Measurements from ENCODE around the gene PLSCR3.

The PLSCR3 gene

DNA sequence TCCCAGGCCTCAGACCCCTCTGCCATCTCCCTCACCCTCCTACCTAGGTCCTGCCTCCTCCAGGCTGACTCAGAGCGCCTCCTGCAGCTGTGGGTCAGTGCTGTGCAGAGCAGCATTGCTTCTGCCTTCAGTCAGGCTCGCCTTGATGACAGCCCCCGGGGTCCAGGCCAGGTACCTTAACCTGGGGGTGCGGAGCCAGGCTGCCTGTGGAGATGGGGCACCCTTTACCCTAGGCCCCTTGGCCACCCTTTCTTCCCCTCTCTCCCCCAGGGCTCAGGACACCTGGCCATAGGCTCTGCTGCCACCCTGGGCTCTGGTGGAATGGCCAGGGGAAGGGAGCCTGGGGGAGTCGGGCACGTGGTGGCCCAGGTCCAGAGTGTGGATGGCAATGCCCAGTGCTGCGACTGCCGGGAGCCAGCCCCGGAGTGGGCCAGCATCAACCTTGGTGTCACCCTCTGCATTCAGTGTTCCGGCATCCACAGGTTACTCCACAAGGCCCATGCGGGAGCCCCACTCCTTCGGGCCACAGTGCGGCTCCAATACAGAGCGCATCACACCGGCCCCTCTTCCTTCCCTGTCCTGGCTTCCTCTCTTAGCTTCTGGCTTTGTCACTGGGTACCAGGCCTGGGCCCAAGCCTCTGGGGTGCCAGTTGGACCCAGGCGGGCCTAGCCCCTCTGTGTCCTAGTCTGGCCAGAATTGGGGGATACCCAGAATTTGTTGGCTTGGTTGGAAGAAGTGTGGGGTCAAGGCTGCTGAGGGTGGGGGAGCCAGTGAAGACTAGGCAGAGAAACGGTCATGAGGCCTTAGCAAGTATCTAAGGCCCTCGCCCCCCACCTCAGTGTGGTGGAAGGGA lies 47.3 kb downstream of the PLSCR3 start:
- H2BK5ac ChIP-seq (ENCODE audit: low read length): no peak overlapping the region
- peak overlapping the region; percentile 60 for H3K18ac ChIP-seq (ENCODE audit: low read length)
- H3K27ac ChIP-seq (replicated peaks; ENCODE audit: low read length): no peak overlapping the region
- H3K79me1 ChIP-seq (ENCODE audit: low read depth, low read length): peaks cover 6% of the 10 kb centered on the region
- H3K14ac ChIP-seq (ENCODE audit: low read length): no peak overlapping the region
- DNase-seq (ENCODE audit: low spot score): no peak
- H2BK120ac ChIP-seq (ENCODE audit: low read depth, low read length): no peak overlapping the region
- H3K4ac ChIP-seq (ENCODE audit: low read length): no peak overlapping the region
- no CpG with 5 or more reads among the region's 18 CpGs for WGBS, 2 donors (ENCODE audit: extremely low coverage in 2 of 2, insufficient read length in 2 of 2, insufficient replicate concordance in 1 of 2)
- H2BK12ac ChIP-seq (ENCODE audit: low read length): peak overlapping the region; percentile 76
- no peak overlapping the region for H4K91ac ChIP-seq (ENCODE audit: low read depth, low read length, poor library complexity)
- no peak overlapping the region for H3K9ac ChIP-seq (ENCODE audit: low read depth, low read length, poor library complexity)
- H2AFZ ChIP-seq (ENCODE audit: low read length): no peak overlapping the region
- no peak overlapping the region for H4K8ac ChIP-seq (ENCODE audit: low read depth, low read length)
- H2BK15ac ChIP-seq (ENCODE audit: low read length): no peak overlapping the region
- no peaks in the 10 kb centered on the region for H3K36me3 ChIP-seq (replicated peaks in 1 of 2; ENCODE audit: control insufficient read depth in 2 of 2, insufficient read depth in 2 of 2, low read length in 2 of 2)
- H3K4me3 ChIP-seq (ENCODE audit: low read length in 2 of 2): no peak overlapping the region
- peak overlapping the region; percentile 89 for H3K23ac ChIP-seq (ENCODE audit: low read depth, low read length, poor library complexity)
- H3K4me2 ChIP-seq (ENCODE audit: insufficient read depth, low read length, poor library complexity, severe bottlenecking): no peak overlapping the region
- no peaks in the 10 kb centered on the region for H3K9me3 ChIP-seq (replicated peaks in 1 of 2; ENCODE audit: control insufficient read depth in 2 of 2, insufficient read depth in 1 of 2, low read depth in 1 of 2, low read length in 2 of 2)
- peaks cover 9 to 12% of the 10 kb centered on the region in 2 donors for H3K4me1 ChIP-seq (ENCODE audit: control insufficient read depth in 2 of 2, insufficient read depth in 1 of 2, low read depth in 1 of 2, low read length in 2 of 2)
- peaks cover 0 to 12% (median 0%) of the 10 kb centered on the region in 3 experiments for H3K27me3 ChIP-seq (ENCODE audit: control insufficient read depth in 3 of 3, insufficient read depth in 3 of 3, low read depth in 1 of 3, low read length in 3 of 3)
- H2AK5ac ChIP-seq (ENCODE audit: low read depth, low read length): peak overlapping the region; percentile 25

DNA sequence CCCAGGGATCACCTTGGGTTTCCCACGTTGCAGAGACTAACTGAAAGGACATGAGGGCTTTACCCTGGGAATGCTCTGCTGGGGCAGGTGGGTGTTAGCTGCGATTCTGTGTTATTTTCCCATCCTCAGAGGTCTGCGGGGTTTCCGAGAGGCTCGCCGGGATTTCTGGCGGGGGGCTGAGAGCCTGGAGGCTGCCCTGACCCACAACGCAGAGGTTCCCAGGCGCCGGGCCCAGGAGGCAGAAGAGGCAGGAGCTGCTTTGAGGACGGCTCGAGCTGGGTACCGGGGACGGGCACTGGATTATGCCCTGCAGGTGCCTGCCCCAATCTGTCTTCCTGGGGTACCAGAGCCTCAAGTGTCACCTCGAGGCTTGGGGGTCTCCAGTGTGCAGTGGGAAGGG lies 51.1 kb downstream of the PLSCR3 start:
- no CpG with 5 or more reads among the region's 15 CpGs for WGBS, 2 donors (ENCODE audit: extremely low coverage in 2 of 2, insufficient read length in 2 of 2, insufficient replicate concordance in 1 of 2)
- H3K4me1 ChIP-seq (ENCODE audit: control insufficient read depth in 2 of 2, insufficient read depth in 1 of 2, low read depth in 1 of 2, low read length in 2 of 2): no peaks in the 10 kb centered on the region

DNA sequence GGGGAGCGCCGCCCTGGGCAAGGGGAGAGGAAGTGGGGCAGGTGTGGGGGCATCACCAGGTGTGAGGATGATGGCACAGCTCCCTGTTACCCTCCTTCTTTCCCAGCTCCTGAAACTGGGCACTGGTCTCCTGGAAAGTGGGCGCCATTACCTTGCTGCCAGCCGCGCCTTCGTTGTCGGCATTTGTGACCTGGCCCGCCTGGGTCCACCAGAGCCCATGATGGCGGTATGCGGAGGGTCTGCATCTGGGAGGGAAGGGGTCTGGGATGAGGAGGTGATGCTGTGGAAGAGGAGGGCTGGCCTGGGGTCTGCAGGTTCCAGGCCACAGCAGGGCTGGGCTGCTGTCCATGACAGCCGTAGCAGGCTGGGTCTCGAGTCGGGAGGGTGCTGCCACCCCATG lies 52.5 kb downstream of the PLSCR3 start:
- Histone ChIP-seq H2BK120ac (ENCODE audit: low read depth, low read length) (no peak overlapping the region), H3K4ac (ENCODE audit: low read length) (no peak overlapping the region)

More for the DNA sequence above, 51.1 kb downstream of the PLSCR3 start:
- H3K4me3 ChIP-seq (ENCODE audit: low read length in 2 of 2): no peak overlapping the region
- no peak overlapping the region for H3K23ac ChIP-seq (ENCODE audit: low read depth, low read length, poor library complexity)
- no peak overlapping the region for H4K91ac ChIP-seq (ENCODE audit: low read depth, low read length, poor library complexity)
- DNase-seq (ENCODE audit: low spot score): no peak
- no peak overlapping the region for H4K8ac ChIP-seq (ENCODE audit: low read depth, low read length)
- no peaks in the 10 kb centered on the region for H3K9me3 ChIP-seq (replicated peaks in 1 of 2; ENCODE audit: control insufficient read depth in 2 of 2, insufficient read depth in 1 of 2, low read depth in 1 of 2, low read length in 2 of 2)
- H3K27me3 ChIP-seq (ENCODE audit: control insufficient read depth in 3 of 3, insufficient read depth in 3 of 3, low read depth in 1 of 3, low read length in 3 of 3): peaks cover 0 to 12% (median 0%) of the 10 kb centered on the region in 3 experiments
- no peak overlapping the region for H3K4ac ChIP-seq (ENCODE audit: low read length)
- no peak overlapping the region for H2BK5ac ChIP-seq (ENCODE audit: low read length)
- no peaks in the 10 kb centered on the region for H3K79me1 ChIP-seq (ENCODE audit: low read depth, low read length)
- H3K9ac ChIP-seq (ENCODE audit: low read depth, low read length, poor library complexity): no peak overlapping the region
- H2AFZ ChIP-seq (ENCODE audit: low read length): no peak overlapping the region
- H3K36me3 ChIP-seq (replicated peaks in 1 of 2; ENCODE audit: control insufficient read depth in 2 of 2, insufficient read depth in 2 of 2, low read length in 2 of 2): no peaks in the 10 kb centered on the region
- no peak overlapping the region for H3K27ac ChIP-seq (replicated peaks; ENCODE audit: low read length)
- H3K14ac ChIP-seq (ENCODE audit: low read length): no peak overlapping the region
- peak overlapping the region; percentile 57 for H3K18ac ChIP-seq (ENCODE audit: low read length)
- no peak overlapping the region for H3K4me2 ChIP-seq (ENCODE audit: insufficient read depth, low read length, poor library complexity, severe bottlenecking)
- H2AK5ac ChIP-seq (ENCODE audit: low read depth, low read length): no peak overlapping the region
- H2BK12ac ChIP-seq (ENCODE audit: low read length): no peak overlapping the region
- H2BK15ac ChIP-seq (ENCODE audit: low read length): no peak overlapping the region
- H2BK120ac ChIP-seq (ENCODE audit: low read depth, low read length): no peak overlapping the region

DNA sequence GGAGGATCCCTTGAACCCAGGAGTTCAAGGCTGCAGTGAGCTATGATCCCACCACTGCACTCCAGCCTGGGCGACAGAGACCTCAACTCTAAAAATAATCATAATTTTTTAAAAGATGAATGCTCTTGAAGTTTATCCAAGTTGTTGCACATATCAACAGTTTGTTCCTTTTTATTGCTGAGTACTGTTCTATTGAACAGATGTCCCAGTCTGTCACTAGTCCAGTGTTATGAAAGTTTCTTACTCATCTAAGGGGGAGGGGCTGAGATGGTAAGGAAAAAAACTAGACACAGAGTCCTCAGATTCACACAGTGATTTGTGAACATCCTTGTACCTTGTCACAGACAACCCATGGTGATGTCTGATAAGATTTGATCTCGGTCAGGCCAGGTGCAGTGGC lies 54.1 kb downstream of the PLSCR3 start:
- Histone ChIP-seq H3K4me1 (ENCODE audit: control insufficient read depth in 2 of 2, insufficient read depth in 1 of 2, low read depth in 1 of 2, low read length in 2 of 2) (peaks cover 4 to 12% of the 10 kb centered on the region in 2 donors), H3K27me3 (ENCODE audit: control insufficient read depth in 3 of 3, insufficient read depth in 3 of 3, low read depth in 1 of 3, low read length in 3 of 3) (peaks cover 0 to 12% (median 0%) of the 10 kb centered on the region in 3 experiments), H2AFZ (ENCODE audit: low read length) (no peak overlapping the region), H4K91ac (ENCODE audit: low read depth, low read length, poor library complexity) (no peak overlapping the region), H3K9me3 (replicated peaks in 1 of 2; ENCODE audit: control insufficient read depth in 2 of 2, insufficient read depth in 1 of 2, low read depth in 1 of 2, low read length in 2 of 2) (no peaks in the 10 kb centered on the region), H3K18ac (ENCODE audit: low read length) (no peak overlapping the region), H3K79me1 (ENCODE audit: low read depth, low read length) (no peaks in the 10 kb centered on the region), H2BK5ac (ENCODE audit: low read length) (no peak overlapping the region), H2AK5ac (ENCODE audit: low read depth, low read length) (no peak overlapping the region), H3K36me3 (replicated peaks in 1 of 2; ENCODE audit: control insufficient read depth in 2 of 2, insufficient read depth in 2 of 2, low read length in 2 of 2) (no peaks in the 10 kb centered on the region), H3K4me2 (ENCODE audit: insufficient read depth, low read length, poor library complexity, severe bottlenecking) (no peak overlapping the region), H3K4ac (ENCODE audit: low read length) (no peak overlapping the region), H3K27ac (replicated peaks; ENCODE audit: low read length) (no peak overlapping the region), H3K9ac (ENCODE audit: low read depth, low read length, poor library complexity) (no peak overlapping the region), H4K8ac (ENCODE audit: low read depth, low read length) (no peak overlapping the region), H2BK120ac (ENCODE audit: low read depth, low read length) (no peak overlapping the region), H3K23ac (ENCODE audit: low read depth, low read length, poor library complexity) (no peak overlapping the region), H2BK15ac (ENCODE audit: low read length) (no peak overlapping the region), H2BK12ac (ENCODE audit: low read length) (no peak overlapping the region), H3K4me3 (ENCODE audit: low read length in 2 of 2) (no peak overlapping the region), H3K14ac (ENCODE audit: low read length) (no peak overlapping the region)
- no peak for DNase-seq (ENCODE audit: low spot score)
- WGBS, 2 donors (ENCODE audit: extremely low coverage in 2 of 2, insufficient read length in 2 of 2, insufficient replicate concordance in 1 of 2): no CpG with 5 or more reads among the region's 2 CpGs

More for the DNA sequence above, 52.5 kb downstream of the PLSCR3 start:
- Histone ChIP-seq H2AK5ac (ENCODE audit: low read depth, low read length) (peak overlapping the region; percentile 57), H3K4me3 (ENCODE audit: low read length in 2 of 2) (no peak overlapping the region), H2BK12ac (ENCODE audit: low read length) (no peak overlapping the region), H3K9me3 (replicated peaks in 1 of 2; ENCODE audit: control insufficient read depth in 2 of 2, insufficient read depth in 1 of 2, low read depth in 1 of 2, low read length in 2 of 2) (no peaks in the 10 kb centered on the region), H3K14ac (ENCODE audit: low read length) (peak overlapping the region; percentile 75), H2AFZ (ENCODE audit: low read length) (no peak overlapping the region), H3K23ac (ENCODE audit: low read depth, low read length, poor library complexity) (peak overlapping the region; percentile 0), H4K91ac (ENCODE audit: low read depth, low read length, poor library complexity) (no peak overlapping the region), H4K8ac (ENCODE audit: low read depth, low read length) (peak overlapping the region; percentile 98), H3K9ac (ENCODE audit: low read depth, low read length, poor library complexity) (peak overlapping the region; percentile 67), H2BK15ac (ENCODE audit: low read length) (no peak overlapping the region), H3K4me2 (ENCODE audit: insufficient read depth, low read length, poor library complexity, severe bottlenecking) (peak overlapping the region; percentile 3), H3K27ac (replicated peaks; ENCODE audit: low read length) (no peak overlapping the region), H3K18ac (ENCODE audit: low read length) (peak overlapping the region; percentile 18), H2BK5ac (ENCODE audit: low read length) (peak overlapping the region; percentile 14), H3K4me1 (ENCODE audit: control insufficient read depth in 2 of 2, insufficient read depth in 1 of 2, low read depth in 1 of 2, low read length in 2 of 2) (peaks cover under 1 to 4% of the 10 kb centered on the region in 2 donors), H3K36me3 (replicated peaks in 1 of 2; ENCODE audit: control insufficient read depth in 2 of 2, insufficient read depth in 2 of 2, low read length in 2 of 2) (no peaks in the 10 kb centered on the region), H3K27me3 (ENCODE audit: control insufficient read depth in 3 of 3, insufficient read depth in 3 of 3, low read depth in 1 of 3, low read length in 3 of 3) (peaks cover 0 to 12% (median 0%) of the 10 kb centered on the region in 3 experiments), H3K79me1 (ENCODE audit: low read depth, low read length) (no peaks in the 10 kb centered on the region)
- WGBS, 2 donors (ENCODE audit: extremely low coverage in 2 of 2, insufficient read length in 2 of 2, insufficient replicate concordance in 1 of 2): no CpG with 5 or more reads among the region's 13 CpGs
- no peak for DNase-seq (ENCODE audit: low spot score)

Measured in neuronal stem cell (in vitro differentiated cells).